Fibroblast of pulmonary artery (primary cell): ENCODE data around the gene SLCO4A1.

Experiments used
- DNase-seq: peaks from one replicate; pipeline ENCODE4 v3.0.0-alpha.2; 2010; ENCODE audit warnings: low read depth
- H3K4me3 ChIP-seq: replicated peaks from 2 replicates; pipeline ENCODE4 v1.5.1; 2011; ENCODE audit warnings: low read depth, mild to moderate bottlenecking, control low read depth, low read length, moderate library complexity
- CTCF ChIP-seq: IDR thresholded peaks from 2 replicates; pipeline ENCODE4 v1.5.1; 2011; ENCODE audit warnings: mild to moderate bottlenecking, control low read depth, low read length, inconsistent platforms; ENCODE audit errors: missing control alignments

Gene SLCO4A1

GRCh38 chr20:62656197-62656918 is 14.1 kb downstream of the SLCO4A1 start:
- no peak for DNase-seq
- no peak for TF ChIP-seq CTCF
- H3K4me3 ChIP-seq, result no peak overlapping the region

GRCh38 chr20:62656919-62657588 is 14.8 kb downstream of the SLCO4A1 start:
- DNase-seq, result no peak
- no peak overlapping the region for H3K4me3 ChIP-seq
- TF ChIP-seq CTCF, result no peak

- H3K4me3 ChIP-seq, result no peak overlapping the region
- TF ChIP-seq CTCF, result no peak
- no peak for DNase-seq
These were observed 15.3 kb downstream of the SLCO4A1 start for GRCh38 chr20:62657589-62657942.

- no peak overlapping the region for H3K4me3 ChIP-seq
- no peak for DNase-seq
- no peak for TF ChIP-seq CTCF
These were observed 15.7 kb downstream of the SLCO4A1 start for GRCh38 chr20:62657956-62658355.

GRCh38 chr20:62658593-62659178 is 16.4 kb downstream of the SLCO4A1 start:
- no peak for DNase-seq
- no peak for TF ChIP-seq CTCF
- H3K4me3 ChIP-seq, result no peak overlapping the region

- H3K4me3 ChIP-seq, result no peak overlapping the region
- no peak for TF ChIP-seq CTCF
- no peak for DNase-seq
These were observed 17.4 kb downstream of the SLCO4A1 start for GRCh38 chr20:62659488-62660239.
